ENCODE results near the gene RPAP3. TPM values are rescaled to one million over a fixed set of nuclear protein-coding genes. Genes with fewer than 3 reads are reported as not detected.

The RPAP3 gene
- total and polyA plus RNA-seq, 9 of the 15 experiments (the other 6 are each of a cell fraction or from before 2014, with no cell fraction given), result 40.0 to 92.1 (median 54.1) TPM

DNA sequence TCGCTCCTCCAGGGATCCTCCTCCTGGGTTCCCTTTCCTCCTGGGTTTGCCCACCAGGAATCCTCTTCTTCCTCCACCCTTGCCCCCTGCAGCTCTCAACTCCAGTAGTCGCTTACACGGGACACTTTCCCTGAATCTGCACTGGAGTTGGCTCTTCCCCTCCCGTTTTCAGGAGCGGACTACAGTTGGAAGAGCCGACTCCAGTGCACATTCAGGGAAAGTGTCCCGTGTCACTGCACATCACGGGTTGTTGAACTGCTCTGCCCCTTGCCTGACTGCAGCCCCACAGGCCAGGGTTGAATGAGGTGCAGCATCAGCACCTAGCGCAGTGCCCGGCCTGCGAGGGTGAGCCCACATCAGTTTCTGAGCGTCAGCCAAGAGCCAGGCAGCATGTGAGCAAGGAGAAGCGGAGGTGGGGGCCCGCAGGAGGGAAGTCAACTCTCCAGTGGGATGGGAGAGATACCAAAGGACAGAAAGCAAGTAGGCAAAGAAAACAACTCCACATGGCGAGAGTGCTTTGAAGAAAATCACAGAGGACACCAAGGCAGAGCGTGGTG is 39.7 kb upstream of the RPAP3 start:
- Histone ChIP-seq H3K9ac (ENCODE audit: insufficient read depth in 1 of 2, low read depth in 2 of 2, low read length in 2 of 2) (peak overlapping the region in 1 of 2 experiments; percentile 38; a peak in 1 of 4 replicates), H3K27me3 (ENCODE audit: control insufficient read depth in 2 of 2, insufficient read depth in 2 of 2, low read length in 2 of 2) (peaks cover 28 to 70% of the 10 kb centered on the region in 2 experiments), H3K9me3 (replicated peaks; ENCODE audit: control insufficient read depth, insufficient read depth, low read depth, low read length) (no peaks in the 10 kb centered on the region), H4K20me1 (replicated peaks; ENCODE audit: control insufficient read depth, insufficient read depth, low read length) (no peaks in the 10 kb centered on the region; the same call in 1 of the 2 replicates), H3K4me3 (no peak overlapping the region), H3K4me1 (replicated peaks in 1 of 2; ENCODE audit: control insufficient read depth in 2 of 2, insufficient read depth in 2 of 2, low read length in 2 of 2) (peaks cover 6 to 37% of the 10 kb centered on the region in 2 experiments; a peak in 3 of 5 replicates), H3K4me2 (ENCODE audit: insufficient read depth, low read length) (no peak overlapping the region), H3K36me3 (ENCODE audit: control insufficient read depth, insufficient read depth, low read length) (no peaks in the 10 kb centered on the region), H3K79me2 (ENCODE audit: control insufficient read depth, insufficient read depth, low read length) (no peaks in the 10 kb centered on the region), H3K9me1 (ENCODE audit: control insufficient read depth, insufficient read depth, low read length) (no peaks in the 10 kb centered on the region), H3K27ac (ENCODE audit: extremely low read depth, low read depth, low read length) (no peak overlapping the region), H2AFZ (ENCODE audit: low read depth, low read length) (no peak overlapping the region)
- ATAC-seq (no peak), FAIRE-seq (no peak), DNase-seq (ENCODE audit: extremely low read depth in 1 of 4, low spot score in 3 of 4) (no peak)
- BruUV-seq (replicated peaks), result no TSS peak
- intact Hi-C loops (cut with micrococcal nuclease), result loop anchor here (2.0 kb wide), 1 partner anchor 21 kb away; no protein-coding TSS in a partner anchor
- POLR2A ChIA-PET, result interaction anchor here (0.6 kb wide), 2 partner anchors 22 to 41 kb away, joined by 3 to 4 read pairs; no protein-coding TSS in a partner anchor
- 13% methylated on average over 15 of the region's 16 CpGs for WGBS (ENCODE audit: insufficient coverage, low coverage, missing lambda C conversion rate)
- CTCF ChIA-PET (ENCODE audit: low intra/inter-chr PET ratio), result interaction anchor here (3.0 to 5.5 kb wide), 3 partner anchors 21 to 93 kb away, joined by 16 to 59 read pairs (median 42); no protein-coding TSS in a partner anchor
- in situ Hi-C loops (cut with MboI), result no loop called here
- TF ChIP-seq FOS (IDR thresholded peaks at IDR 0.05; ENCODE audit: extremely low read depth, insufficient read length) (no peak), ZNF316 (IDR thresholded peaks at IDR 0.05) (no peak), POLR2AphosphoS2 (IDR thresholded peaks at IDR 0.05; ENCODE audit: low read length) (no peak), RBM39 (optimal IDR thresholded peaks at IDR 0.05; ENCODE audit: low read depth, low read length) (no peak), SMC3 (conservative IDR thresholded peaks at IDR 0.05; ENCODE audit: insufficient read depth, low read depth, low read length) (no peak), ETV6 (IDR thresholded peaks at IDR 0.05; ENCODE audit: borderline replicate concordance in 1 of 2, low read depth in 2 of 2, low read length in 1 of 2) (no peak), ETV6 (CRISPR knock-in tag; IDR thresholded peaks at IDR 0.05; ENCODE audit: borderline replicate concordance) (no peak), BMI1 (IDR thresholded peaks at IDR 0.05; ENCODE audit: low read length) (no peak), PML (IDR thresholded peaks at IDR 0.05; ENCODE audit: low read length) (no peak), NR1H2 (CRISPR knock-in tag; IDR thresholded peaks at IDR 0.05) (no peak), ZNF175 (CRISPR knock-in tag; IDR thresholded peaks at IDR 0.05; ENCODE audit: low read depth) (no peak), EZH2 (IDR thresholded peaks at IDR 0.05; ENCODE audit: borderline replicate concordance, low read depth, low read length) (no peak), ZSCAN29 (IDR thresholded peaks at IDR 0.05) (no peak), ZNF444 (CRISPR knock-in tag; IDR thresholded peaks at IDR 0.05) (no peak)
- TF ChIP-seq, protein P1, sequence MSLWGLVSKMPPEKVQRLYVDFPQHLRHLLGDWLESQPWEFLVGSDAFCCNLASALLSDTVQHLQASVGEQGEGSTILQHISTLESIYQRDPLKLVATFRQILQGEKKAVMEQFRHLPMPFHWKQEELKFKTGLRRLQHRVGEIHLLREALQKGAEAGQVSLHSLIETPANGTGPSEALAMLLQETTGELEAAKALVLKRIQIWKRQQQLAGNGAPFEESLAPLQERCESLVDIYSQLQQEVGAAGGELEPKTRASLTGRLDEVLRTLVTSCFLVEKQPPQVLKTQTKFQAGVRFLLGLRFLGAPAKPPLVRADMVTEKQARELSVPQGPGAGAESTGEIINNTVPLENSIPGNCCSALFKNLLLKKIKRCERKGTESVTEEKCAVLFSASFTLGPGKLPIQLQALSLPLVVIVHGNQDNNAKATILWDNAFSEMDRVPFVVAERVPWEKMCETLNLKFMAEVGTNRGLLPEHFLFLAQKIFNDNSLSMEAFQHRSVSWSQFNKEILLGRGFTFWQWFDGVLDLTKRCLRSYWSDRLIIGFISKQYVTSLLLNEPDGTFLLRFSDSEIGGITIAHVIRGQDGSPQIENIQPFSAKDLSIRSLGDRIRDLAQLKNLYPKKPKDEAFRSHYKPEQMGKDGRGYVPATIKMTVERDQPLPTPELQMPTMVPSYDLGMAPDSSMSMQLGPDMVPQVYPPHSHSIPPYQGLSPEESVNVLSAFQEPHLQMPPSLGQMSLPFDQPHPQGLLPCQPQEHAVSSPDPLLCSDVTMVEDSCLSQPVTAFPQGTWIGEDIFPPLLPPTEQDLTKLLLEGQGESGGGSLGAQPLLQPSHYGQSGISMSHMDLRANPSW (CRISPR knock-in tag; IDR thresholded peaks at IDR 0.05), result no peak
- TF ChIP-seq, protein P2, sequence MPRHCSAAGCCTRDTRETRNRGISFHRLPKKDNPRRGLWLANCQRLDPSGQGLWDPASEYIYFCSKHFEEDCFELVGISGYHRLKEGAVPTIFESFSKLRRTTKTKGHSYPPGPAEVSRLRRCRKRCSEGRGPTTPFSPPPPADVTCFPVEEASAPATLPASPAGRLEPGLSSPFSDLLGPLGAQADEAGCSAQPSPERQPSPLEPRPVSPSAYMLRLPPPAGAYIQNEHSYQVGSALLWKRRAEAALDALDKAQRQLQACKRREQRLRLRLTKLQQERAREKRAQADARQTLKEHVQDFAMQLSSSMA (CRISPR knock-in tag; IDR thresholded peaks at IDR 0.05), result no peak
- TF ChIP-seq, protein P3, sequence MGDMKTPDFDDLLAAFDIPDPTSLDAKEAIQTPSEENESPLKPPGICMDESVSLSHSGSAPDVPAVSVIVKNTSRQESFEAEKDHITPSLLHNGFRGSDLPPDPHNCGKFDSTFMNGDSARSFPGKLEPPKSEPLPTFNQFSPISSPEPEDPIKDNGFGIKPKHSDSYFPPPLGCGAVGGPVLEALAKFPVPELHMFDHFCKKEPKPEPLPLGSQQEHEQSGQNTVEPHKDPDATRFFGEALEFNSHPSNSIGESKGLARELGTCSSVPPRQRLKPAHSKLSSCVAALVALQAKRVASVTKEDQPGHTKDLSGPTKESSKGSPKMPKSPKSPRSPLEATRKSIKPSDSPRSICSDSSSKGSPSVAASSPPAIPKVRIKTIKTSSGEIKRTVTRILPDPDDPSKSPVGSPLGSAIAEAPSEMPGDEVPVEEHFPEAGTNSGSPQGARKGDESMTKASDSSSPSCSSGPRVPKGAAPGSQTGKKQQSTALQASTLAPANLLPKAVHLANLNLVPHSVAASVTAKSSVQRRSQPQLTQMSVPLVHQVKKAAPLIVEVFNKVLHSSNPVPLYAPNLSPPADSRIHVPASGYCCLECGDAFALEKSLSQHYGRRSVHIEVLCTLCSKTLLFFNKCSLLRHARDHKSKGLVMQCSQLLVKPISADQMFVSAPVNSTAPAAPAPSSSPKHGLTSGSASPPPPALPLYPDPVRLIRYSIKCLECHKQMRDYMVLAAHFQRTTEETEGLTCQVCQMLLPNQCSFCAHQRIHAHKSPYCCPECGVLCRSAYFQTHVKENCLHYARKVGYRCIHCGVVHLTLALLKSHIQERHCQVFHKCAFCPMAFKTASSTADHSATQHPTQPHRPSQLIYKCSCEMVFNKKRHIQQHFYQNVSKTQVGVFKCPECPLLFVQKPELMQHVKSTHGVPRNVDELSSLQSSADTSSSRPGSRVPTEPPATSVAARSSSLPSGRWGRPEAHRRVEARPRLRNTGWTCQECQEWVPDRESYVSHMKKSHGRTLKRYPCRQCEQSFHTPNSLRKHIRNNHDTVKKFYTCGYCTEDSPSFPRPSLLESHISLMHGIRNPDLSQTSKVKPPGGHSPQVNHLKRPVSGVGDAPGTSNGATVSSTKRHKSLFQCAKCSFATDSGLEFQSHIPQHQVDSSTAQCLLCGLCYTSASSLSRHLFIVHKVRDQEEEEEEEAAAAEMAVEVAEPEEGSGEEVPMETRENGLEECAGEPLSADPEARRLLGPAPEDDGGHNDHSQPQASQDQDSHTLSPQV (IDR thresholded peaks at IDR 0.05), result no peak

Measured in K562 (cell line).